Fibroblast of the aortic adventitia (primary cell): ENCODE measurements around the gene GATA5. TPM values are rescaled to one million over a fixed set of nuclear protein-coding genes. Genes with fewer than 3 reads are reported as not detected.

Experiments
- DNase-seq: peaks from one replicate; pipeline ENCODE4 v3.0.0-alpha.2; 2010; ENCODE audit warnings: low read depth
- H3K4me3 ChIP-seq: 2 replicates; pipeline ENCODE4 v1.5.1; 2011; ENCODE audit warnings: low read depth, mild to moderate bottlenecking, control low read depth, low read length, moderate library complexity
- total RNA-seq: library from RNA; depleted of rRNA; stranded (reverse); fragments of >200 nt; gene quantifications from 2 replicates; pipeline ENCODE4 v1.2.3, GENCODE V29; 2012; ENCODE audit warnings: low replicate concordance
- TF ChIP-seq, protein P1 (sequence below): IDR thresholded peaks from 2 replicates; pipeline ENCODE4 v1.5.1; 2011; ENCODE audit warnings: mild to moderate bottlenecking, low read length, control low read depth, inconsistent platforms; ENCODE audit not compliant: insufficient read depth

The GATA5 gene
- total RNA-seq, 1 donor: not detected

DNA sequence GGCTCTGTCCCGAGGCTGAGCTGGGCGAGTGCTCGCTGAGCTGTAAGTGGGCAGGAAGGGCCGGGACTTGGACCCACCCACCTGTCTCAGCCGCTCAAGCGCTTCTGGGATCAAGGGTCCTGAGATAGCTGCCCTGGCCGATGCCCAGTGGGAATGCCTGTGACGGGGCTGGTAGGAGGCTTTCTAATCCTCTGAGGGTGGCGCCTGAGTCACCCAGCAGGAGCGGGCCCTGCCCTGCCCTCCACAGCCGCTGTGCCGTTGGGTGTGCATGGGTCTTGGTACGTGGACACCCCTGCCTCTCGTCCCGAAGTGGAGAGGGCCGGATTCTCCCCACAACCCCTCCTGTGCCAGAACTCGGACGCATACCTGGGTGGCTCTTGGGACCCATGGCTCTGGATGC is 43.1 kb upstream of the GATA5 start:
- TF ChIP-seq, protein P1, sequence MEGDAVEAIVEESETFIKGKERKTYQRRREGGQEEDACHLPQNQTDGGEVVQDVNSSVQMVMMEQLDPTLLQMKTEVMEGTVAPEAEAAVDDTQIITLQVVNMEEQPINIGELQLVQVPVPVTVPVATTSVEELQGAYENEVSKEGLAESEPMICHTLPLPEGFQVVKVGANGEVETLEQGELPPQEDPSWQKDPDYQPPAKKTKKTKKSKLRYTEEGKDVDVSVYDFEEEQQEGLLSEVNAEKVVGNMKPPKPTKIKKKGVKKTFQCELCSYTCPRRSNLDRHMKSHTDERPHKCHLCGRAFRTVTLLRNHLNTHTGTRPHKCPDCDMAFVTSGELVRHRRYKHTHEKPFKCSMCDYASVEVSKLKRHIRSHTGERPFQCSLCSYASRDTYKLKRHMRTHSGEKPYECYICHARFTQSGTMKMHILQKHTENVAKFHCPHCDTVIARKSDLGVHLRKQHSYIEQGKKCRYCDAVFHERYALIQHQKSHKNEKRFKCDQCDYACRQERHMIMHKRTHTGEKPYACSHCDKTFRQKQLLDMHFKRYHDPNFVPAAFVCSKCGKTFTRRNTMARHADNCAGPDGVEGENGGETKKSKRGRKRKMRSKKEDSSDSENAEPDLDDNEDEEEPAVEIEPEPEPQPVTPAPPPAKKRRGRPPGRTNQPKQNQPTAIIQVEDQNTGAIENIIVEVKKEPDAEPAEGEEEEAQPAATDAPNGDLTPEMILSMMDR: no peak
- no peak overlapping the region for H3K4me3 ChIP-seq
- no peak for DNase-seq

DNA sequence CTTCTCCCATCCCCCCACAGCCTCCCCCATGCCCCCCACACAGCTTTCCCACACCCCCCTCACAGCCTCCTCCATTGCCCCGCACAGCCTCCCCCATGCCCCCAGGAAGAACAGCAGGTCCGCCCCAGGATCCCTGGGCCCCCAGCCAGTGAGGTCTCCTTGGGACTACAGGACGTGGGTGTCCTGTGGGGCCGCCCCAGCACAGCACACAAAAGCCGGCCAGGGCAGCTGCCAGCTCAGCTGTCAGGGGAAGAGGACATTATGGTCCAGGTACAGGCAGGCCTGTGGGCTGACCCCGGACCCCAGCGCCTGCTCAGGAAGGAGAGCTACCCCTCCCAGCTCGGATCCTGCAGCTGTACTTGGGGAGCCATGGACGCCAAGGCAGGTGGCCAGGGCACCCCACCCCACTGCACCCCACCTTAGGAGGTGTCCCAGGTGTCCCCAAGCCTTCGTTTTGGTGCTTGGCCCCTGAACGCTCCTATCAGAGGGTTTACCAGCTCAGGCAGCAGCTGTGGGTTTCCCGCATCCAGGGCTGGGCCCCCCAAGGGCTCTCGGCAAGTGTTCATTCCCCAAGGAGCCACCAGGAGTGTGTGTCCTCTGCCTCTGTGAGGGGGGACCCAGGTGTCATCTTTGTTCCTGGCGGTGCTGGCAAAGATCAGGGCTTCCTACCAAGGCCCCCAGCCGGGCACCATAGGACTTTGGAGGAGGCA is 42.3 kb upstream of the GATA5 start:
- TF ChIP-seq, protein P1: no peak
- no peak overlapping the region for H3K4me3 ChIP-seq
- DNase-seq: no peak

DNA sequence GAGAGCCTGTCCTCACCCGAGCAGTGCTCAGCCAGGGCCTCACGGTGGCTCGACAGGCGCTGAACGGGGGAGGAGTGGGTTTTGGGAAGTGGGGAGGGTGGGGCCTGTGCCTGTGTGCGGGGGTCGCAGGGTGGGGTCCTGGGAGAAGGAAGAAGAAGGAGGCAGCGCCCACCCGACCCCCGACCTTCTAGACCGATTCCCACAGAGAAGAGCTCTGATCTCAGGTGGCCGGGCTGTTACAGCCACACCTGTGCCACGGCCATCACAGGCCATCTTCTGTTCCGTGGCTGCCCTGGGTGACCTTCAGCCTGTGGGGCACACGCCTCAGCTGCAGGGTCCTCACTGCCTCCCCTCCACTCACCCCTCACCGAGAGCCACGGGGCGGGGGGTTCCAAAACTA is 41.4 kb upstream of the GATA5 start:
- DNase-seq: no peak
- TF ChIP-seq, protein P1: no peak
- no peak overlapping the region for H3K4me3 ChIP-seq

GRCh38 chr20:62516338-62516737 is 40.5 kb upstream of the GATA5 start:
- TF ChIP-seq, protein P1: no peak
- DNase-seq: no peak
- H3K4me3 ChIP-seq: no peak overlapping the region

- TF ChIP-seq, protein P1: no peak
- no peak overlapping the region for H3K4me3 ChIP-seq
- no peak for DNase-seq
Observed at GRCh38 chr20:62515826-62516225, 40.0 kb upstream of the GATA5 start.

GRCh38 chr20:62515280-62515679 is 39.5 kb upstream of the GATA5 start:
- DNase-seq: no peak
- TF ChIP-seq, protein P1: no peak

DNA sequence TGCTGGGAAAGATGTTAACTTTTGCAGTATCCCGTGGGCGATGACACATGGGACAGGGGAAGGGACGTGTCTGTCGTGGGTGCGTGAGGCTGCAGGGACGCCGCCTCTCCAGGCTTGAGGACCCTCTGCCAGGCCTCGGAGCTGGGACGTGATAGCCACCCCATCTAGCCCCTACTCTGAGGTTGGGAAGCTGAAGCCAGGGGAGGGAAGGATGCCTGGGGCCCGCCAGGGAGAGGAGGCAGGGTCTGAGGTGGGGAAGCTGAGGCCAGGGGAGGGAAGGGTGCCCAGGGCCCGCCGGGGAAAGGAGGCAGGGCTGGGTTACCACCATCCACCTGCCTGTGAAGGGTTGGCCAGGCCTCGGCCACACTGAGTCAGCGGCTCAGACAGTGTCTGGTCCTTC is 38.2 kb upstream of the GATA5 start:
- H3K4me3 ChIP-seq: no peak overlapping the region
- DNase-seq: no peak
- TF ChIP-seq, protein P1: no peak

More at GRCh38 chr20:62515280-62515679, 39.5 kb upstream of the GATA5 start:
- H3K4me3 ChIP-seq: no peak overlapping the region
